Neural cell (in vitro differentiated cells): ENCODE results near the gene LCE2D. TPM values are rescaled to one million over a fixed set of nuclear protein-coding genes. Genes with fewer than 3 reads are reported as not detected.

ENCODE experiments used
- H2AFZ ChIP-seq: fragments of 200-600, 300-800 bp; sonication (generic), shearing (Covaris generic); 2 replicates; pipeline ENCODE4 v1.6.0; 2014; ENCODE audit warnings: low read depth, mild to moderate bottlenecking, antibody characterized with exemption, low read length, moderate library complexity
- H3F3A ChIP-seq: fragments of 200-600 bp; shearing (Covaris generic); 2 replicates; pipeline ENCODE4 v1.6.1; 2016; ENCODE audit warnings: mild to moderate bottlenecking, moderate library complexity, mixed read lengths, antibody characterized with exemption, low read length; ENCODE audit not compliant: insufficient read depth, poor library complexity, severe bottlenecking
- H3K27ac ChIP-seq: fragments of 200-600, 300-800 bp; sonication (generic), shearing (Covaris generic); 2 replicates; pipeline ENCODE4 v1.5.1; 2014; ENCODE audit warnings: mild to moderate bottlenecking, low read length, moderate library complexity
- H3K27me3 ChIP-seq: fragments of 300-800, 200-600 bp; sonication (generic), shearing (Covaris generic); 2 replicates; pipeline ENCODE4 v1.6.0; 2014; ENCODE audit warnings: mild to moderate bottlenecking, low read depth, low read length, moderate library complexity; ENCODE audit not compliant: insufficient read depth
- H3K36me3 ChIP-seq: fragments of 300-800, 200-600 bp; sonication (generic), shearing (Covaris generic); 2 replicates; pipeline ENCODE4 v1.5.1; 2014; ENCODE audit warnings: mild to moderate bottlenecking, antibody characterized with exemption, low read length, moderate library complexity; ENCODE audit not compliant: insufficient read depth
- H3K4me2 ChIP-seq: fragments of 300-800, 200-600 bp; sonication (generic), shearing (Covaris generic); 2 replicates; pipeline ENCODE4 v1.6.0; 2014; ENCODE audit warnings: mild to moderate bottlenecking, low read length
- H3K4me3 ChIP-seq: fragments of 300-800, 200-600 bp; sonication (generic), shearing (Covaris generic); 2 replicates; pipeline ENCODE4 v1.5.1; 2014; ENCODE audit warnings: mild to moderate bottlenecking, low read length, moderate library complexity
- H3K79me2 ChIP-seq: fragments of 200-600 bp; shearing (Covaris generic); replicated peaks from 2 replicates; pipeline ENCODE4 v1.6.0; 2014; ENCODE audit warnings: mild to moderate bottlenecking, low read length, moderate library complexity; ENCODE audit not compliant: insufficient read depth
- H3K9ac ChIP-seq: fragments of 300-800, 200-600 bp; sonication (generic), shearing (Covaris generic); 2 replicates; pipeline ENCODE4 v1.6.1; 2016; ENCODE audit warnings: mild to moderate bottlenecking, low read length, mixed read lengths
- H3K9me2 ChIP-seq: fragments of 200-600 bp; shearing (Covaris generic); 2 replicates; pipeline ENCODE4 v1.6.1; 2016; ENCODE audit warnings: mild to moderate bottlenecking, low read length, mixed read lengths; ENCODE audit not compliant: insufficient read depth
- H3K9me3 ChIP-seq: fragments of 200-600, 300-800 bp; sonication (generic), shearing (Covaris generic); 2 replicates; pipeline ENCODE4 v1.6.1; 2016; ENCODE audit warnings: mild to moderate bottlenecking, mixed run types, low read length, moderate library complexity, mixed read lengths
- H4K20me1 ChIP-seq: fragments of 200-600 bp; shearing (Covaris generic); 2 replicates; pipeline ENCODE4 v1.6.1; 2016; ENCODE audit warnings: mild to moderate bottlenecking, mixed run types; ENCODE audit not compliant: insufficient read depth
- EP300 ChIP-seq: fragments of 450-650 bp; conservative IDR thresholded peaks from 2 replicates; pipeline ENCODE4 v1.6.1; 2014; ENCODE audit warnings: antibody characterized with exemption, mild to moderate bottlenecking, moderate library complexity; ENCODE audit not compliant: poor library complexity, severe bottlenecking
- EZH2 ChIP-seq: fragments of 200-600, 300-800 bp; shearing (Covaris generic), sonication (generic); IDR thresholded peaks from 2 replicates; pipeline ENCODE4 v1.6.1; 2014; ENCODE audit warnings: antibody characterized with exemption, low read length, borderline replicate concordance, mild to moderate bottlenecking; ENCODE audit not compliant: insufficient read depth, poor library complexity, severe bottlenecking
- MXI1 ChIP-seq: fragments of 450-650 bp; conservative IDR thresholded peaks from 2 replicates; pipeline ENCODE4 v1.6.1; 2014; ENCODE audit warnings: antibody characterized with exemption, mild to moderate bottlenecking; ENCODE audit not compliant: poor library complexity, severe bottlenecking
- POLR2AphosphoS5 ChIP-seq: IDR thresholded peaks from 2 replicates; pipeline ENCODE4 v1.6.1; 2012
- RAD21 ChIP-seq: fragments of 450-650 bp; conservative IDR thresholded peaks from 2 replicates; pipeline ENCODE4 v1.6.1; 2014; ENCODE audit warnings: antibody characterized with exemption, mild to moderate bottlenecking, moderate library complexity
- SMC3 ChIP-seq: fragments of 450-650 bp; conservative IDR thresholded peaks from 2 replicates; pipeline ENCODE4 v1.6.1; 2014; ENCODE audit warnings: antibody characterized with exemption, mild to moderate bottlenecking, moderate library complexity; ENCODE audit not compliant: poor library complexity
- TAF1 ChIP-seq: IDR thresholded peaks from 2 replicates; pipeline ENCODE4 v1.6.1; 2012; ENCODE audit warnings: low read depth
- polyA plus RNA-seq: library from polyadenylated mRNA; depleted of rRNA; stranded (reverse); fragments of >200 nt; gene quantifications from 2 replicates; pipeline ENCODE4 v1.2.3, GENCODE V29; 2014
- TF ChIP-seq, protein P1 (sequence below): fragments of 450-650 bp; IDR thresholded peaks from 2 replicates; pipeline ENCODE4 v1.5.1; 2014; ENCODE audit warnings: antibody characterized with exemption, mild to moderate bottlenecking, moderate library complexity; ENCODE audit not compliant: poor library complexity, severe bottlenecking
- TF ChIP-seq, protein P2 (sequence below): IDR thresholded peaks from 2 replicates; pipeline ENCODE4 v1.6.1; 2012; ENCODE audit warnings: borderline replicate concordance

The LCE2D gene
- polyA plus RNA-seq, 1 donor from 2014 or later: not detected

DNA sequence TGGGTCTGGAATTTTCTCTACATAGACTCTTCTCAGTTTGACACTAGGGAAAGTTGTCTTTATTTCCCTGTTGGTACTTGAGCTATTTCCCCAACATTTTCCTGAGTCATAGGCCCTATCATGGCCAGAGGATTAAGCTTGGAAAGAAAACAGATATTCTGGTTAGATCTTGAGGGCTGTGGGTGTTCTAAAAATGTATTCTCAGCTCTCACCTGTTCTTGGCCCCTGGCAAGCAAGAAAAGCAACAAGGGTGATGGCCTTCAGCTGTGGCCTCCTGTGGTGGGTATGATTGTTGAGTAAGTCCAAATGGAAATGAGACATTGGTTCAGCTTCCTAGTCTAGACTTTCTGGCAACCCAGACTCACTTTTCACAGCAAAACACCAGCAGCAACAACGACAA is 22.8 kb upstream of the LCE2D start:
- no peak for TF ChIP-seq EP300
- no peak overlapping the region for H3K9ac ChIP-seq
- no peaks in the 10 kb centered on the region for H3K27me3 ChIP-seq
- H4K20me1 ChIP-seq: no peaks in the 10 kb centered on the region
- no peak overlapping the region for H2AFZ ChIP-seq
- H3F3A ChIP-seq: no peaks in the 10 kb centered on the region
- H3K4me3 ChIP-seq: no peak overlapping the region
- H3K36me3 ChIP-seq: no peaks in the 10 kb centered on the region
- H3K27ac ChIP-seq: no peak overlapping the region
- peaks cover 7% of the 10 kb centered on the region for H3K9me3 ChIP-seq
- no peaks in the 10 kb centered on the region for H3K9me2 ChIP-seq
- H3K4me2 ChIP-seq: no peak overlapping the region
- no peaks in the 10 kb centered on the region for H3K79me2 ChIP-seq

DNA sequence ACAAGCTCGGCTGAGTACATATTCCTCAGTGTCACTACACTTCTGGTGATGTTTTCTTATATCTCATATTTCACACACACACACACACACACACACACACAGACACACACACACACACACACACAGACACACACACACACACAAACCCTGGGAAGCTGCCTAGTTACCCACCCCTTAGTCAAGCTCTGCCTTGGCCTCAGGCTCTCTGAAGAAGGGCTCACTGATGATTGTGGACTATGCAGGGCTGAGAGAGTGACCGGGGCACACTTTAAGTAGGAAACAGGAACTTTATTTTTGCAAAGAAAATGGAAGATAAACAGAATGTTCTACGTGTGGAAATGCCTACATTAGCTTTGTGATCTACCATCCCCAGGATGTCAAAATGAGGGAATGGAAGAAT is 19.2 kb upstream of the LCE2D start:
- Histone ChIP-seq H4K20me1 (no peaks in the 10 kb centered on the region), H3K27ac (no peak overlapping the region), H3F3A (no peaks in the 10 kb centered on the region), H3K4me2 (no peak overlapping the region), H3K4me3 (no peak overlapping the region), H3K36me3 (no peaks in the 10 kb centered on the region), H3K79me2 (no peaks in the 10 kb centered on the region), H3K9me3 (peaks cover 7% of the 10 kb centered on the region), H3K9me2 (no peaks in the 10 kb centered on the region), H2AFZ (no peak overlapping the region), H3K9ac (no peak overlapping the region), H3K27me3 (no peaks in the 10 kb centered on the region)
- TF ChIP-seq EP300 (no peak), EZH2 (no peak)

DNA sequence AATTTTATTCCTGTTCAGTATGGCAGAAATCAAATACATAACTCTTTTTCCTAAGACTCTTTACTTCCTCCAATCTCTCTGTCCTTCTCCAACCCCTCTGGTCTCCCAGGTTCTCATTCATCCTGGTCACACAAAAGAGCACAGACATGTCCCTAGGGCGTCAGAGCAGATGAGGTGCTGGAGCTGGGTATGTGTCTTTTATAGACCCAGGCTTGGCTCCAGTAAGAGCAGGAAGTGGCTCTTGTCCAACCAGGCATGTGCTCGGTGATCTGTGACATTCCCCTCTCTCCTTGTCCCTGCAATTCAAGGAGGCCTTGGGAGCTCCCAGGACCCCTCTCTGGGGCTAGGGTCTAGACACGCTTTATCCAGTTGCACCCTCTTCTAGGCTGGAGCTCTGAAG is 18.0 kb upstream of the LCE2D start:
- H3F3A ChIP-seq: no peaks in the 10 kb centered on the region
- no peak overlapping the region for H3K9ac ChIP-seq
- no peaks in the 10 kb centered on the region for H3K9me2 ChIP-seq
- H2AFZ ChIP-seq: no peak overlapping the region
- no peaks in the 10 kb centered on the region for H3K36me3 ChIP-seq
- no peak overlapping the region for H3K4me2 ChIP-seq
- no peaks in the 10 kb centered on the region for H3K27me3 ChIP-seq
- peaks cover 7% of the 10 kb centered on the region for H3K9me3 ChIP-seq
- no peaks in the 10 kb centered on the region for H3K79me2 ChIP-seq
- H3K4me3 ChIP-seq: no peak overlapping the region
- no peak overlapping the region for H3K27ac ChIP-seq
- TF ChIP-seq EP300: no peak
- TF ChIP-seq, protein P1, sequence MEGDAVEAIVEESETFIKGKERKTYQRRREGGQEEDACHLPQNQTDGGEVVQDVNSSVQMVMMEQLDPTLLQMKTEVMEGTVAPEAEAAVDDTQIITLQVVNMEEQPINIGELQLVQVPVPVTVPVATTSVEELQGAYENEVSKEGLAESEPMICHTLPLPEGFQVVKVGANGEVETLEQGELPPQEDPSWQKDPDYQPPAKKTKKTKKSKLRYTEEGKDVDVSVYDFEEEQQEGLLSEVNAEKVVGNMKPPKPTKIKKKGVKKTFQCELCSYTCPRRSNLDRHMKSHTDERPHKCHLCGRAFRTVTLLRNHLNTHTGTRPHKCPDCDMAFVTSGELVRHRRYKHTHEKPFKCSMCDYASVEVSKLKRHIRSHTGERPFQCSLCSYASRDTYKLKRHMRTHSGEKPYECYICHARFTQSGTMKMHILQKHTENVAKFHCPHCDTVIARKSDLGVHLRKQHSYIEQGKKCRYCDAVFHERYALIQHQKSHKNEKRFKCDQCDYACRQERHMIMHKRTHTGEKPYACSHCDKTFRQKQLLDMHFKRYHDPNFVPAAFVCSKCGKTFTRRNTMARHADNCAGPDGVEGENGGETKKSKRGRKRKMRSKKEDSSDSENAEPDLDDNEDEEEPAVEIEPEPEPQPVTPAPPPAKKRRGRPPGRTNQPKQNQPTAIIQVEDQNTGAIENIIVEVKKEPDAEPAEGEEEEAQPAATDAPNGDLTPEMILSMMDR: no peak
- H4K20me1 ChIP-seq: no peaks in the 10 kb centered on the region

DNA sequence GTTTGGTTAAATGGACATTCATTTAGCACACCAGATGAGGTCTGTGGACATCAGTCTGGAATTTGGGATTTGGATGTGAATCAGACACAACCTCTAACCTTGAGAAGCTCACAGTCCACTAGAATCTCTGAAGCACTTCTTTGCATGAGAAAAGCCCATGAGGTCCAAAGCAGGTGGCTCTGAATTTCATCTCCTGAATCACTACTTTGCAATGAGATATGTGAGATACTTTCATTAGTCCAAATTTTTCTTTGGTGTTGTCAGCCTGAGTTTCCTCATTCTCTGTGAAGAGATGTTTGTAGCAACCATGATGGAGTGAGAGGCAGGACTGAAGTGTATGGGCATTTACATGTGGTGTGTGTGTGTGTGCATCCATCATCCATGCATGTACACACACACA is 16.5 kb upstream of the LCE2D start:
- no peak overlapping the region for H3K4me2 ChIP-seq
- H3K36me3 ChIP-seq: no peaks in the 10 kb centered on the region
- H3K4me3 ChIP-seq: no peak overlapping the region
- H3K27ac ChIP-seq: no peak overlapping the region
- no peak overlapping the region for H2AFZ ChIP-seq
- H3K9ac ChIP-seq: no peak overlapping the region
- H3K79me2 ChIP-seq: no peaks in the 10 kb centered on the region
- H3F3A ChIP-seq: no peaks in the 10 kb centered on the region
- no peak for TF ChIP-seq RAD21
- TF ChIP-seq, protein P1: no peak
- TF ChIP-seq SMC3: no peak
- TF ChIP-seq POLR2AphosphoS5: no peak
- no peak for TF ChIP-seq TAF1
- TF ChIP-seq, protein P2, sequence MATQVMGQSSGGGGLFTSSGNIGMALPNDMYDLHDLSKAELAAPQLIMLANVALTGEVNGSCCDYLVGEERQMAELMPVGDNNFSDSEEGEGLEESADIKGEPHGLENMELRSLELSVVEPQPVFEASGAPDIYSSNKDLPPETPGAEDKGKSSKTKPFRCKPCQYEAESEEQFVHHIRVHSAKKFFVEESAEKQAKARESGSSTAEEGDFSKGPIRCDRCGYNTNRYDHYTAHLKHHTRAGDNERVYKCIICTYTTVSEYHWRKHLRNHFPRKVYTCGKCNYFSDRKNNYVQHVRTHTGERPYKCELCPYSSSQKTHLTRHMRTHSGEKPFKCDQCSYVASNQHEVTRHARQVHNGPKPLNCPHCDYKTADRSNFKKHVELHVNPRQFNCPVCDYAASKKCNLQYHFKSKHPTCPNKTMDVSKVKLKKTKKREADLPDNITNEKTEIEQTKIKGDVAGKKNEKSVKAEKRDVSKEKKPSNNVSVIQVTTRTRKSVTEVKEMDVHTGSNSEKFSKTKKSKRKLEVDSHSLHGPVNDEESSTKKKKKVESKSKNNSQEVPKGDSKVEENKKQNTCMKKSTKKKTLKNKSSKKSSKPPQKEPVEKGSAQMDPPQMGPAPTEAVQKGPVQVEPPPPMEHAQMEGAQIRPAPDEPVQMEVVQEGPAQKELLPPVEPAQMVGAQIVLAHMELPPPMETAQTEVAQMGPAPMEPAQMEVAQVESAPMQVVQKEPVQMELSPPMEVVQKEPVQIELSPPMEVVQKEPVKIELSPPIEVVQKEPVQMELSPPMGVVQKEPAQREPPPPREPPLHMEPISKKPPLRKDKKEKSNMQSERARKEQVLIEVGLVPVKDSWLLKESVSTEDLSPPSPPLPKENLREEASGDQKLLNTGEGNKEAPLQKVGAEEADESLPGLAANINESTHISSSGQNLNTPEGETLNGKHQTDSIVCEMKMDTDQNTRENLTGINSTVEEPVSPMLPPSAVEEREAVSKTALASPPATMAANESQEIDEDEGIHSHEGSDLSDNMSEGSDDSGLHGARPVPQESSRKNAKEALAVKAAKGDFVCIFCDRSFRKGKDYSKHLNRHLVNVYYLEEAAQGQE: no peak
- TF ChIP-seq MXI1: no peak
- TF ChIP-seq EP300: no peak
- TF ChIP-seq EZH2: no peak
- H3K27me3 ChIP-seq: no peaks in the 10 kb centered on the region
- H3K9me2 ChIP-seq: no peaks in the 10 kb centered on the region
- peaks cover 7% of the 10 kb centered on the region for H3K9me3 ChIP-seq
- H4K20me1 ChIP-seq: no peaks in the 10 kb centered on the region
